Measurements from ENCODE around the gene CCNH.

CCNH gene

GRCh38 chr5:87401626-87402025, 11.1 kb downstream of the CCNH start:
- no peak for DNase-seq

GRCh38 chr5:87400305-87400899, 12.3 kb downstream of the CCNH start:
- DNase-seq = peak; percentile 48

GRCh38 chr5:87399720-87400119, 13.0 kb downstream of the CCNH start:
- no peak for DNase-seq

GRCh38 chr5:87398981-87399614, 13.6 kb downstream of the CCNH start:
- no peak for DNase-seq

- DNase-seq = no peak
Observed at GRCh38 chr5:87394411-87395165, 18.1 kb downstream of the CCNH start.

- DNase-seq = no peak
Observed at GRCh38 chr5:87393331-87393730, 19.4 kb downstream of the CCNH start.

- no peak for DNase-seq
Observed at GRCh38 chr5:87392801-87393200, 19.9 kb downstream of the CCNH start.

GRCh38 chr5:87392170-87392569, 20.6 kb downstream of the CCNH start:
- DNase-seq = no peak

- DNase-seq = no peak
Observed at GRCh38 chr5:87390576-87391199, 22.0 kb downstream of the CCNH start.

- DNase-seq = no peak
Observed at GRCh38 chr5:87390075-87390474, 22.7 kb downstream of the CCNH start.

- no peak for DNase-seq
Observed at GRCh38 chr5:87389296-87390034, 23.3 kb downstream of the CCNH start.

- DNase-seq = no peak
Observed at GRCh38 chr5:87388129-87388528, 24.6 kb downstream of the CCNH start.

GRCh38 chr5:87385802-87386201, 26.9 kb downstream of the CCNH start:
- no peak for DNase-seq

- DNase-seq = no peak
Observed at GRCh38 chr5:87383216-87383615, 29.5 kb downstream of the CCNH start.

- DNase-seq = no peak
Observed at GRCh38 chr5:87382224-87382623, 30.5 kb downstream of the CCNH start.

GRCh38 chr5:87372705-87373104, 40.0 kb downstream of the CCNH start:
- DNase-seq = no peak

GRCh38 chr5:87369431-87369830, 43.3 kb downstream of the CCNH start:
- DNase-seq = no peak

- no peak for DNase-seq
Observed at GRCh38 chr5:87368601-87369000, 44.1 kb downstream of the CCNH start.

- DNase-seq = no peak
Observed at GRCh38 chr5:87367243-87367642, 45.5 kb downstream of the CCNH start.

GRCh38 chr5:87361536-87362213, 51.1 kb downstream of the CCNH start:
- no peak for DNase-seq

- DNase-seq = no peak
Observed at GRCh38 chr5:87361031-87361445, 51.7 kb downstream of the CCNH start.

- DNase-seq = no peak
Observed at GRCh38 chr5:87360132-87360531, 52.6 kb downstream of the CCNH start.

All from CD4-positive, alpha-beta T cell treated with Interleukin-10 for 1 hour (primary cell).